ENCODE data around the gene C9orf57.

C9orf57 gene

GRCh38 chr9:72065076-72065475, 4.7 kb upstream of the C9orf57 start:
- H3K4me3 ChIP-seq (ENCODE audit: low read depth, low read length): no peak overlapping the region
- POLR2A ChIA-PET: interaction anchor here (0.6 kb wide), 1 partner anchor 129 kb away, joined by 5 read pairs; no protein-coding TSS in a partner anchor
- TF ChIP-seq, protein P1, sequence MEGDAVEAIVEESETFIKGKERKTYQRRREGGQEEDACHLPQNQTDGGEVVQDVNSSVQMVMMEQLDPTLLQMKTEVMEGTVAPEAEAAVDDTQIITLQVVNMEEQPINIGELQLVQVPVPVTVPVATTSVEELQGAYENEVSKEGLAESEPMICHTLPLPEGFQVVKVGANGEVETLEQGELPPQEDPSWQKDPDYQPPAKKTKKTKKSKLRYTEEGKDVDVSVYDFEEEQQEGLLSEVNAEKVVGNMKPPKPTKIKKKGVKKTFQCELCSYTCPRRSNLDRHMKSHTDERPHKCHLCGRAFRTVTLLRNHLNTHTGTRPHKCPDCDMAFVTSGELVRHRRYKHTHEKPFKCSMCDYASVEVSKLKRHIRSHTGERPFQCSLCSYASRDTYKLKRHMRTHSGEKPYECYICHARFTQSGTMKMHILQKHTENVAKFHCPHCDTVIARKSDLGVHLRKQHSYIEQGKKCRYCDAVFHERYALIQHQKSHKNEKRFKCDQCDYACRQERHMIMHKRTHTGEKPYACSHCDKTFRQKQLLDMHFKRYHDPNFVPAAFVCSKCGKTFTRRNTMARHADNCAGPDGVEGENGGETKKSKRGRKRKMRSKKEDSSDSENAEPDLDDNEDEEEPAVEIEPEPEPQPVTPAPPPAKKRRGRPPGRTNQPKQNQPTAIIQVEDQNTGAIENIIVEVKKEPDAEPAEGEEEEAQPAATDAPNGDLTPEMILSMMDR (IDR thresholded peaks at IDR 0.05; ENCODE audit: insufficient read depth, low read length, missing control alignments): no peak
- DNase-seq (ENCODE audit: low read depth, low spot score): no peak
- CTCF ChIA-PET: interaction anchor here (1.2 kb wide), 1 partner anchor 207 kb away, joined by 3 read pairs; no protein-coding TSS in a partner anchor

GRCh38 chr9:72052122-72052521, 8.3 kb downstream of the C9orf57 start:
- no peak overlapping the region for H3K4me3 ChIP-seq (ENCODE audit: low read depth, low read length)
- ChIA-PET CTCF (interaction anchor here (2.8 kb wide), 1 partner anchor 13 kb away, joined by 12 read pairs; no protein-coding TSS in a partner anchor), POLR2A (no interaction called here)
- no peak for DNase-seq (ENCODE audit: low read depth, low spot score)
- TF ChIP-seq, protein P1 (IDR thresholded peaks at IDR 0.05; ENCODE audit: insufficient read depth, low read length, missing control alignments): no peak

DNA sequence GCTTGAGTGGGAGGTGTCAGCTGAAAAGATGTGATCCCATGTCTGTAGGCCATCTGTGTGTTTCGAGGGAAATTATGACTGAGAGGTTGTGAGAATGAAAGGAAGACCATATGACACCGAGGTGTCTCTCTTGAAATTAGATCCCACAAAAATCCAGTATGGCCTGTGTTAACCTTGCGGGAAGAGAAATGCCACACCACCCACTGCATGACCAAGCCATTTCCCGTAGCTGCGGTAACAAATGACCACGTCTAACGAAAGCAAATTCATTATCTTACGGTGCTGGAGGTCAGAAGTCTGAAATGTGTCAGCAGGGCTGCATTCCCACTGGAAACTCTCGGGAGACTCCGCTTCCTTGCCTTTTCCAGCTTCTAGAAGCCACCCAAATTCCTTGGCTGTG, 11.6 kb downstream of the C9orf57 start:
- no peak overlapping the region for H3K4me3 ChIP-seq (ENCODE audit: low read depth, low read length)
- TF ChIP-seq, protein P1 (IDR thresholded peaks at IDR 0.05; ENCODE audit: insufficient read depth, low read length, missing control alignments): no peak
- CTCF ChIA-PET: interaction anchor here (0.7 to 2.2 kb wide), 3 partner anchors 10 to 231 kb away, joined by 3 to 15 read pairs (median 8); no protein-coding TSS in a partner anchor
- POLR2A ChIA-PET: no interaction called here
- DNase-seq (ENCODE audit: low read depth, low spot score): no peak

GRCh38 chr9:72046630-72047456, 13.6 kb downstream of the C9orf57 start:
- POLR2A ChIA-PET: no interaction called here
- H3K4me3 ChIP-seq (ENCODE audit: low read depth, low read length): no peak overlapping the region
- CTCF ChIA-PET: interaction anchor here (0.6 to 1.9 kb wide), 4 partner anchors 22 to 516 kb away, joined by 3 to 8 read pairs (median 4); no protein-coding TSS in a partner anchor
- TF ChIP-seq, protein P1 (IDR thresholded peaks at IDR 0.05; ENCODE audit: insufficient read depth, low read length, missing control alignments): no peak
- DNase-seq (ENCODE audit: low read depth, low spot score): no peak

DNA sequence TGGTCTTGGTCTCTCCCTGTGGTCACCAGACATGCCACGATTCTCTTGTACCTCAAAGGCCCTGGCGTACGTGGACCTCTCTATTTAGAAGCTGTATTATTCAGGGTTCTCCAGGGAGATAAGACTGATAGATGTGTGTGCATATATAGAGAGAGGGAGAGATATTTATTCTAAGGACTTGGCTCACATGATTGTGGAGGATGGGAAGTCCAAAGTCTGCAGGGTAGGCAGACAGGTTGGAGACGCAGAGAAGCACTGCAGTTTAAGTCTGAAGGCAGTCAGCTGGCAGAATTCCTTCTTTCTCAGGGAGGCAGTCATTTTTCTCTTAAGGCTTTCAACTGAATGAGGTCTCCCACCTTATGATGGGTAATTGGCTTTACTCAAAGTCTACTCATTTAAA, 16.3 kb downstream of the C9orf57 start:
- CTCF ChIA-PET: no interaction called here

DNA sequence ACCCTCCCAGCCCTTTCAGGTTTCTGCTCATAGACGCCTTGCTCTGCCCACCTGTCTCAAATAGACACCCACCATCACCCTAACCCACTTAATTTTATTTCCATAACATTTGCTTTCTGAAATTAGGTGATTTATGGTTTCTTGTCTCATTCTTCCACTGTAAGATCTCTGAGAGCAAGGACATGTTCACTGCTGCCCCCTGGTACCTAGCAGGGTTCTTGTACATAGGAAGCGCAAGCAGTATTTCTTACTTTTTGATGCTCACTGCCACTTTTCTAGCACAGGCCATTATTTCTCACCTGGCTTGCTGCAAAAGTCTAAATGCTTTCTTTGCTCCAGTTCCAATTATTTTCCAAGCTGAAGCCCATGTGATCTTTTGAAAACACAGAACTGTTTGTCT, 16.8 kb downstream of the C9orf57 start:
- TF ChIP-seq, protein P1 (IDR thresholded peaks at IDR 0.05; ENCODE audit: insufficient read depth, low read length, missing control alignments): no peak
- ChIA-PET POLR2A (no interaction called here), CTCF (no interaction called here)
- no peak for DNase-seq (ENCODE audit: low read depth, low spot score)
- no peak overlapping the region for H3K4me3 ChIP-seq (ENCODE audit: low read depth, low read length)

More for the DNA sequence above, 16.3 kb downstream of the C9orf57 start:
- no peak overlapping the region for H3K4me3 ChIP-seq (ENCODE audit: low read depth, low read length)
- DNase-seq (ENCODE audit: low read depth, low spot score): no peak
- POLR2A ChIA-PET: no interaction called here
- TF ChIP-seq, protein P1 (IDR thresholded peaks at IDR 0.05; ENCODE audit: insufficient read depth, low read length, missing control alignments): no peak

All from AG04449 (cell line).